ENCODE measurements around the gene HEPN1.

- TF ChIP-seq ASH2L (IDR thresholded peaks at IDR 0.05; ENCODE audit: low read length) (no peak), CEBPB (IDR thresholded peaks at IDR 0.05; ENCODE audit: low read depth, low read length) (no peak), CTCF (IDR thresholded peaks at IDR 0.05; ENCODE audit: control extremely low read depth in 1 of 3, insufficient read depth in 1 of 3, low read depth in 1 of 3, low read length in 3 of 3) (0 out of 4 replicates have a peak, but pooled peaks of 1 of the 3 experiments have one; percentile 9), POLR2A (IDR thresholded peaks at IDR 0.05; ENCODE audit: control extremely low read depth in 1 of 2, low read depth in 2 of 2, low read length in 2 of 2) (no peak), USF2 (IDR thresholded peaks at IDR 0.05; ENCODE audit: low read length) (no peak), EZH2 (IDR thresholded peaks at IDR 0.05; ENCODE audit: low read depth, low read length, severe bottlenecking) (no peak), CHD1 (IDR thresholded peaks at IDR 0.05; ENCODE audit: low read depth, low read length) (no peak), ZNF274 (IDR thresholded peaks at IDR 0.05; ENCODE audit: borderline replicate concordance, extremely low read depth, low read length) (no peak), SAP30 (IDR thresholded peaks at IDR 0.05; ENCODE audit: insufficient read depth, insufficient replicate concordance, low read length) (no peak)
These were observed 36.5 kb upstream of the HEPN1 start for GRCh38 chr11:124882339-124883071.
